ENCODE data around the gene HOXB2.
A peak's percentile ranks its signal among the peaks of the same experiment; 100 is the strongest.

HOXB2 gene

GRCh38 chr17:48578616-48579470 is 33.9 kb upstream of the HOXB2 start:
- no peak for DNase-seq (ENCODE audit: low read depth in 2 of 2)

DNA sequence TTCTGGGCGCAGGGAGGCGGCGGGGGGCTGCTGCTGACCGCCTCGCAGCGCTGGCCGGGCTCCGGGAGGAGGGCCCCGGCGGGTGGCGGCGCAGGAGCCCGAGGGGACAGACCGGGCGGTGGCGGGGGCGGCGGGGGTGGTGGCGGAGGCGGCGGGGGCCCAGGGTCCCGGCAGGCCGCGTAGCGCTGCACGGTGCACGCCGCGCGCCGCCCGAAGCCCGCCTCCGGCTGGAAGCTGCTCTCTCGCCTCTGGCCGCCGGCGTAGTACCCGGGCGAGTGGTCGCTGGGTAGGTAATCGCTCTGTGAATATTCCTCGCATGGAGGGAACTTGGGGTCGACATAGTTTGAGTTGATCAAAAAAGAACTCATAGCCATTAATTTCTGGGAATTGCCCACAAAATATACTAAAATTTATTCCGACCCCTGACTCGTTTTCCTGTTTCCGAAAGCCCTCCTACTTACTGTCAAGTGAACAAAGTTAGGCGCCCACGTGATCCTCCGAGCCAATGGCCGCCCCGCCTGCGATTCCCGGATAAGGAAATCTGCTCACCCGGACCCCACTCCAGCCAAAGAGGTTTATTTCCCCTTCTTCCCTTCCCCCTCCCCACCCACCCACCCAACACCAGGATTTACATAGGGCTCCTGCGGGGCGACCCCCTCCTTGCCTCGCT is 33.2 kb upstream of the HOXB2 start, which contains the start of gene HOXB4:
HOXB4 (minus strand) TSS at position 405 of the 670 bp plus-strand sequence; CDS start at position 374, 31 bp downstream.
- peak in 1 of 2 donors; percentile 49 for DNase-seq (ENCODE audit: low read depth in 2 of 2)

DNA sequence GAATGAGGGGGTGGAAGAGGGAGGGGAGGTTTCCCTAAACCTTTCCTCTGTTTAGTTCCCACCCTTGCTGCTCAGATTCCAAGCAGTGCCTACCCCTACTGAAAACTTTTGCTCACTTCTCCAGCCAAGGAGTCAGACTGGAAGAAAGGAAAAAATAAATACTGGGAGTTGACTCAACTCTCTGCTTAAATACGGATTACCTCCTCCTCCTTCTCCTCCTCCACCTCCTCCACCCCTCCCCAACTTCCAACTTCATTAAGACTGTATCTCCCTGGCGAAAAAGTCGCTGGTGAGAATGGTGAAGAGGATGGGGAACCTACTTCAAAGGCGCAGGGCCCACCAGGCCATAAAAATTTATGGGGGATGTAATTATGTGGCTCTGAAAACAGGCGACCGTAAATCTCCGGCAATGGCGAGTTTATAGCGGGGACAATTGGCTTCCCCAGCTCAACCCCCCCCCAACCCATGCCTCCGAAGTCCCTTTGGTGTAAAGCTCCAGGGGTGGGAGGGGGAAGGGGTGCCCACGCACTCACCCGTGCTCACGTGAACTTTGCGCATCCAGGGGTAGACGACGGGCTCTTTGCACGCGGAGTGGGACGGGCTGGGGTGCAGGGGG is 32.5 kb upstream of the HOXB2 start:
- DNase-seq (ENCODE audit: low read depth in 2 of 2): no peak

- no peak for DNase-seq (ENCODE audit: low read depth in 2 of 2)
Observed at GRCh38 chr17:48576479-48577309, 31.8 kb upstream of the HOXB2 start.

DNA sequence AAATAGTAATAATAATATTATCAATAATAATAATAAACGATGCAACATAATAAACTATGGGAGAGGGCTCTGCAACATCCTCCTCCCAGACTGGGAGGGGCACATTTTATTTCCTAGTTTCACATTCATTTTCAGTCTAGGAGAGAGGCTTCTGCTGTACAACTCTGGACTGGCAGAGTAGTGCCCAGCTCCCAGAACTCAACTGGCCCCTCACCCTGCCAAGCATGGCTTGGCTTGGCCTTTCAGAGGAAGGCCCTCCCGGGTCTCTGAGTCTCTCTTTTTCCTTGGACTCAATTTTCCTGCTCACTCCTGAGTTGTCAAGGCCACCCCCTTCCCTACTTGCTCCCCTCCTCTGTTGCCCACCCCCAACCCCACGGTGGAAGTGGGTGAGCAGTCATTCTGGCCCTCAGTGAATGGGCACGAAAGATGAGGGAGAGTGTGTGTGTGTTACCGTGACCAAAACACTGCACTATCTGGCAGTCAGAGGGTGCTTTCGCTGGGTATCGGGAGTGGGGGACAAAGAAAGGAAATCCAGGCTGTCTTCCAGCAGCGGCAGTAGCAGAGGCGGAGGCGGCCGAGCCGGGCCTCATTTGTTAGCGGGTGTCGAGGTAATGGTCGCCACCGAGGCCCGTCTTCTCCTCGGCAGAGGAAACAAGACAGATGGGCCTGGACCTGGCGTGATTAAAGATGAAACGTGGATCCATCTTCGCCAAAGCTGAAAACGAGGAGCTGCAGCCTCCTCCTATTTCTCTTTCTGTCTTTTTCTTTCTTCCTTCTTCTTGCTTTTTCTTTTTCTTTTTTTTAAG is 31.0 kb upstream of the HOXB2 start:
- no peak for DNase-seq (ENCODE audit: low read depth in 2 of 2)

DNA sequence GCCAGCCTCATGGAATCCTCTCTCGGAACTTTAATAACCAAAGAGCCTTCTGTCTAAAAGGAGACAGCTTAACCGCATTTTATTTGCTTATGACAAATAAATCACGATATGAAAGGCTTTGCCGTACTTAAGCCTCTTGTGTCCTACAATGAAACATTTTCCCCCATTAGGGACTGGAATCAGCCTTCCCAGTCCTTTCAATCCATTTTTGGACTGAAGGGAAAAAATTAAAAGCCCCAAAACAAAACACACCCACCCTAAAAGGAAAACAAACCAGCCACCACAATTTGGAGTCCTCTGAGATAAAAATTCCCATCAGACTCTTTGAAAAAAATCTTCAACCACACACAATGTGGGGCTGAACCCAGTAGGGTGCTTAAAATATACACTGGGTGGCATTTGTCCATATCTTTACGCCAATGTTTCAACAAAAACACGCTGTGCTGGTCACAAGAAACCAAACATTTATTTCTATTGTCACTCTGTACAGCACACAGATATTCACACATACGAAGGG is 30.2 kb upstream of the HOXB2 start:
- no peak for DNase-seq (ENCODE audit: low read depth in 2 of 2)

DNA sequence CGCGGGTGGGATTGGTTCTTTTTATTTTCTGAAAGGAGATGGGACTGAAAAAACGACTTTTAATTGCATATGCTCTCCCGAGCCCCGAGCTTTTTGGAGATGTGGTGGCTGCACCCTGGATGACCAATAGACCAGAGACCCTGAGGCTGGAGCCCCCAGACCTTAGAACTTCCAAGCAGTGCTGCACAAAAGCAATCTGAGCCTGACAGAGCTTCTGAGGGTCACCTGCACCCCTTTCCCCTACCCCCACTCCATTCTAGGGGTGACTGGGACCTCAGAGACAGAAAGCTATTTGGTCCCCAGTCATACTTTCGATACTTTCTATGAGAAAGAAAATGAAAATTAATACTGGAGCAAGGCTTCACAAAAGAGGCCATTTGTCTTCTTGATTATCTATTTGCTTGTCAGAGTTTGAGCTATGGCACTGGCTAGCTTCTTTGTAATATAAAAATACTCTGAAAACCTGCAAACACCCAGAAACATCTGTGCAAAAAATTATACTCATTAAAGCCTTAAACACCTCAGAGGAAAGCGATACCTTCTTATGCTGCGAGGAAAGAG is 29.7 kb upstream of the HOXB2 start:
- no peak for DNase-seq (ENCODE audit: low read depth in 2 of 2)

- DNase-seq (ENCODE audit: low read depth in 2 of 2): no peak
Observed at GRCh38 chr17:48571826-48572417, 27.0 kb upstream of the HOXB2 start.

GRCh38 chr17:48571024-48571818 is 26.3 kb upstream of the HOXB2 start:
- no peak for DNase-seq (ENCODE audit: low read depth in 2 of 2)

DNA sequence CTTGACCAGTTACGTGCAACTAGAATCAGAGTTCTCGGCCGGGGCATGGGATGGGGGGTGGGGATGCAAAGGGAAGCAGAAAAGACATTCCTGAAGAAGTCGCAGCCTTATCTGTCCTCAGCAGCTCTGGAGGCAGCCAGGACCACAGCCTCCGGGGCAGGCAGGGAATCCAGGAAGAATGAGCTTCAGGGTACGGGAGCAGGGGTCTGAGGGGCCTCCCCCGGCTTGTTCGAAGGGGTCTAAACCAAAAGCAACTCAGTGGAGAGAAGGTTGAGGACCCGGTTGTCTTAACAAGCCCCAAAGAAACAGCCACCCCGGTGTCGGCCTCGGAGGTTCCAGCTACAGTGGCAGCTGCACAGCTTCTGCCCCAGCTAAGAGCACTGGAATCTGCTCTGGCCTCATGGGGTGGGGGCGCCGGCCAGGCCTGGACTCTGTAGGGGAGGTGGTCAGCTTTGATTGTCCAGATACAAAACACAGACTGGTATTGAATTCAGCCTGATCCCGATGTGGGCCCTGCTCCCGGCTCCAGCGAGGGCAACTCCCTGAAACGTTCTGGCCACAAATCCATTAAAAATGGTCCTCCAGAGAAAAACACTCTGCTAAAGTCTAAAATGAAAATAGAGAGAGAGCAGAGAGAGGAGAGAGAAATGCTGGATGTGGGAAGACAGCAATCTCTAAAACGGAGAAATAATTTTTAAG is 25.6 kb upstream of the HOXB2 start:
- no peak for DNase-seq (ENCODE audit: low read depth in 2 of 2)

- DNase-seq (ENCODE audit: low read depth in 2 of 2): no peak
Observed at GRCh38 chr17:48569674-48570324, 24.9 kb upstream of the HOXB2 start.

DNA sequence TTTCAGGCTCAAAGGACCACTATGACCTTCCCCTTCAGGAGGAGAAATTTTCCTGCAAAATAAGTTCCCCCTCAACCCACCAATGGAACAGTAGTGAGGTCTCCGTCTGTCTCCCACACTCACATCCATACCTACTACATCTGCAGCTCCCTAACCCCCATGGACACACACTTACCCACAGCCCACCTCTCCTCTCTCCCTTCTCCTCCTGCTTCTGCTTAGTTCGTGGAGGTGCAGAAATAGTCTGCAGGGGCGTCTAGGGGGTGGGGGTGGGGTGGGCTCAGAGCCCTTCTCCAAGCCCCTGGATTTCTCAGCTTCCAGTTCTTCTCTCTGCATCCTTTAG is 24.3 kb upstream of the HOXB2 start:
- no peak for DNase-seq (ENCODE audit: low read depth in 2 of 2)

DNA sequence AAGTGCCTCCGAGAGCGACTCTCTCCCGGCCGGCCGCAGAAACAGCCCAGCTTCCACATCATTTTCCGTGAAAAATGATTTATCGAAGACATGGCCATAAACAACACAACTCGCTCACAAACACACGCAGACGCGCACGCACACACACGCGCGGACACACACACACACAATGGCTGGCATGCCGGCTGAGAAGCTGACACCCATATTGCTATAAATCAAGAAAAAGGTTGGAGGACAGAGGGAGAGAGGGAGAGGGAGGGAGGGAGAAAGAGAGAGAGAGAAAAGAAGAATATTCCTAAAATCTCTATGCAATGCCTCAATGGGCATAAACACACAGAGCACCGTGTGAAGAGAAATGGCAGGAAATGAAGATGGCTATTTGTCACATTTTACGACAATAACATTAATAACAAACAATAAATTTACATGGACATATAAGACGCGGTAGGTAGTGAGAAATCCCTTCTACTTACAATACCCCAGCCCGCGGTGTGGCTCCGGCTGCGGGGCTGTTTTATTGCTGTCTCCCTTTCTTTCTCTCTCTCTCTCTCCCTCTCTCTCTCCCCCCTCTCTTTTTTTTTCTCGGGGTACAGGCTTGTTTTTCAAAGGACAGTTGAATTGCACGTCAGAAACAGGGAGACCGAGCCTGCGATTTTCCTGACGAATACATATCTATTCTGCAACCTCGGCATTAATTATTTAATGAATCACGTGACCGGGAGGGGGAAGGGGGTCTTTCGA is 23.8 kb upstream of the HOXB2 start:
- DNase-seq (ENCODE audit: low read depth in 2 of 2): no peak

GRCh38 chr17:48567646-48568354 is 22.9 kb upstream of the HOXB2 start:
- no peak for DNase-seq (ENCODE audit: low read depth in 2 of 2)

DNA sequence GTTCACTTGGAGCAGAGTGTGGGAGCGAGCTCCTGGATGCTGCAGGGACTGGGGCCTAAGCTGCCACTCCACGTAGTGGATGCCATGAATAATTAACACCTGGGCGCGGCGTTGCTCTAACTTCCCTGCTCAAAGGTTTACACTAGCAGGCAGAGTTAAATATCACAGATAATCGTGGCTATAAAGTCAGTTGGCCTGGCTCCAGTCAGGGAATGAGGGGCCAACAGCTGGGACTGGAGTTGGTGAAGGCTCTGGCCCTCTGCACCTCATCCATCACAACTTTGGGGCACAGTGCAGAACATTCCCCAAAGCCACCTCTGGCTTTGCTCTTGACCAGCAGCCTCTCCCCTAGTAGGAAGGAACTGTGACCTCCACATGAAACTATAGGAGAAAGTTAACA is 22.3 kb upstream of the HOXB2 start:
- no peak for DNase-seq (ENCODE audit: low read depth in 2 of 2)

GRCh38 chr17:48566717-48567116 is 21.8 kb upstream of the HOXB2 start:
- DNase-seq (ENCODE audit: low read depth in 2 of 2): no peak

Data from stimulated activated CD4-positive, alpha-beta T cell treated with anti-CD3 and anti-CD28 coated beads, Interleukin-1b, Interleukin-23, amount 100 ng/mL, for 4 hours (primary cell).